Mucosa of rectum (tissue), 2 donors: Measurements from ENCODE around the gene FOXD2.
A peak's percentile ranks its signal among the peaks of the same experiment; 100 is the strongest.

Source experiments
- H3K27ac ChIP-seq, 2 donors: one replicate each; pipeline ENCODE4 v1.7.0; 2013; ENCODE audit warnings: inconsistent platforms in 2 of 2, low read depth in 2 of 2, low read length in 2 of 2
- H3K27me3 ChIP-seq, 2 donors: one replicate each; pipeline ENCODE4 v1.7.0; 2013; ENCODE audit warnings: low read length in 2 of 2; ENCODE audit not compliant: control insufficient read depth in 2 of 2, insufficient read depth in 2 of 2
- H3K36me3 ChIP-seq, 2 donors: one replicate each; pipeline ENCODE4 v1.7.0; 2013; ENCODE audit warnings: low read length in 2 of 2; ENCODE audit not compliant: control insufficient read depth in 2 of 2, insufficient read depth in 2 of 2
- H3K4me1 ChIP-seq, 2 donors: one replicate each; pipeline ENCODE4 v1.7.0; 2013; ENCODE audit warnings: low read length in 2 of 2, mild to moderate bottlenecking in 1 of 2; ENCODE audit not compliant: control insufficient read depth in 2 of 2, insufficient read depth in 2 of 2
- H3K4me3 ChIP-seq, 2 donors: one replicate each; pipeline ENCODE4 v1.7.0; 2013; ENCODE audit warnings: low read length in 2 of 2
- H3K9ac ChIP-seq, 2 donors: one replicate each; pipeline ENCODE4 v1.7.0; 2013; ENCODE audit warnings: low read length in 2 of 2, low read depth in 1 of 2, mild to moderate bottlenecking in 1 of 2
- H3K9me3 ChIP-seq, 2 donors: one replicate each; pipeline ENCODE4 v1.7.0; 2013; ENCODE audit warnings: low read length in 2 of 2; ENCODE audit not compliant: control insufficient read depth in 2 of 2
- donor health status: healthy.
- donor health status: Normal muscosa, but diverticular disease.

Gene FOXD2

DNA sequence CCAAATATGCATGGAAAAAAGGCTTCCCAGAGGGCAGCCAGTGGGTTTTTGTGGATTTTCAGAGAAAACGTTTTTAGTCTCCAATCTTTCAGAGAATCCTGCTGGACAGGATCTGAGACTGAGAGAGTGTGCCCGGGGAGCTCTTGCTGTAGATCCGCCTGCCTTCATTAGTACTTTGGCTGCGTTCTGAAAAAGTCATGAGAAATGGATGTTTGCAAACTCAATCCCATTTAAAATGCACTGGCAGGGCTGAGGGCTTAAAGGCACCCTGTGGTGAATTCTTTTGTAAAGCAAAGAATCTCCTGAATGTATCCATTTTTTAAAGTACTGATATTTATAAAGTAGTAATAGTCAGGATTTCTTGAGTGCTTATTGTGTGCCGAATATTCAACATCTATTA, 22.2 kb downstream of the FOXD2 start:
- Histone ChIP-seq H3K9me3 (no peaks in the 10 kb centered on the region), H3K9ac (no peak overlapping the region), H3K27ac (no peak overlapping the region), H3K4me3 (no peak overlapping the region), H3K36me3 (no peaks in the 10 kb centered on the region), H3K27me3 (peaks cover 1 to 11% of the 10 kb centered on the region in 2 donors), H3K4me1 (no peaks in the 10 kb centered on the region)

DNA sequence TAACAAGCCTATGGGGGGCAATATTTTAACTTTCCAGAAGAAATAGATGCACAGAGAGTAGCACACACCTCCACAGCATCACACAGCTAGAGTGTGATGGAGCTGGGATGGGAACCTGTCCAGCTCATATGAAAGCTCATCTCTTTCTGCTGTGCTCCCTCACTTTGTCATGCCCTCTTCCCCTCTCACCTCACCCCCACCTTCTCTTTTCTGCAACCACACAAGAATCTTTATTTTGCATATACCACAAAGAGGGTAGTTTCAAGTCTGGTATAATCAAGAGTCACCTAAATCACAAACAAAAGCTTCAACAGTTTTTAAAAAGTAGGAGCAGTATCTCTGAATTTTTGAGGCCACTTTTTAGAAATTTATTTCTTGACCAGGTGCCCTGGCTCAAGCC, 22.6 kb downstream of the FOXD2 start:
- Histone ChIP-seq H3K27ac (no peak overlapping the region), H3K36me3 (no peaks in the 10 kb centered on the region), H3K4me1 (no peaks in the 10 kb centered on the region), H3K27me3 (peaks cover 0 to 11% of the 10 kb centered on the region in 2 donors), H3K9ac (no peak overlapping the region), H3K4me3 (no peak overlapping the region), H3K9me3 (no peaks in the 10 kb centered on the region)

DNA sequence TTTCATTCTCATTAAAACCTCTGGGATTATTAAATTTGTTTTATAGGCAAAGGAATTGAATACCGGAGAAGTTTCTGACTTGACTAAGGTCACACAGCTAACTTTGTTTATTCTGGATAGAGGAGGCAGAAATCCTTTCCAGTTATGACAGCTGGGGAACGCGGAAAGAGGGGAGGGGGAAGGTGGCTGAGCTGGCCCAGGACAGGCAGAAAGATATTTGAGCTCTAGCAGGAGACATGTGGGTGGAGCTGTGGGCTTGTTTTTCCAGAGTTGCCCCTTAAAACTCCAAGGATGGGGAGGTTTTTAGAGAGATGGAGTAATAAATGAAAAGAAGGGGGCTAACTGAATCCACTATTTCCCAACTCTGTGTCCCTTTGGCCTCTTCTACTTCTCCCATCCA, 27.8 kb downstream of the FOXD2 start:
- Histone ChIP-seq H3K4me3 (no peak overlapping the region), H3K9ac (no peak overlapping the region), H3K4me1 (peaks cover 0 to 2% of the 10 kb centered on the region in 2 donors), H3K36me3 (no peaks in the 10 kb centered on the region), H3K27ac (no peak overlapping the region), H3K9me3 (no peaks in the 10 kb centered on the region), H3K27me3 (peaks cover 4 to 11% of the 10 kb centered on the region in 2 donors)

DNA sequence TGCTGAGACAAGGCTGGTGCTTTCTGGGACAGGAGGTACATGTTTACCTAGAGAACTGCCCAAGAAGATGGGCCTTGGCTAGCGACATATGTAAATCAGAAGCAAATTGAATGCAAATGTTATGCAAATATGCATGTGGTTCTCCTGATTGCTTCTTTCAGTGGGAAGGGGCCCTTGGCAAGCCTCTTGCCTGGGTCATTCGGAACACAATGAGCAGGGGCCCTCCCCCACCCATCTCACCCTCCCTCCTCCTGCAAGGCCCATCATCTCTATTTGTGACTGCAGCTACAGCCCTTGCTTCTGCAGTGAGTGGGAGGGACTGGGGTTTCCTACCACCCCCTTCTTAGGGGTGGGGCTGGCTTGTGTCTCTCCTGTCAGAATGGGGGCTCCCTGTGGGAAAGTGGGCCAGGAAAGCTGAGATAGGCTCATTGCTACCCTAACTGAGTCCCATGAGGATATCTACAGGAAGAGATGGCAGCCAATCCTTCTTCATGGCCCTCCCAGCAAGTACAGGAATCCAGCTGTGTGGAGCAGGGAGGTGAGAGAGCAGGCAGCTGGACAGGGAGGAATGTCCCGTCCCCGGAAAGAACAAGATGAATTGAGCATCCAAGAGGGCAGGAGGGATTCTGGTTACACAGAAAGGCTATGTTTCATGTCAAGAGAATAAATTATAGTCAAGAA, 31.0 kb downstream of the FOXD2 start:
- Histone ChIP-seq H3K27me3 (peaks cover 2 to 4% of the 10 kb centered on the region in 2 donors), H3K27ac (no peak overlapping the region), H3K9me3 (no peaks in the 10 kb centered on the region), H3K4me1 (peaks cover 0 to 2% of the 10 kb centered on the region in 2 donors), H3K9ac (no peak overlapping the region), H3K4me3 (no peak overlapping the region), H3K36me3 (no peaks in the 10 kb centered on the region)

DNA sequence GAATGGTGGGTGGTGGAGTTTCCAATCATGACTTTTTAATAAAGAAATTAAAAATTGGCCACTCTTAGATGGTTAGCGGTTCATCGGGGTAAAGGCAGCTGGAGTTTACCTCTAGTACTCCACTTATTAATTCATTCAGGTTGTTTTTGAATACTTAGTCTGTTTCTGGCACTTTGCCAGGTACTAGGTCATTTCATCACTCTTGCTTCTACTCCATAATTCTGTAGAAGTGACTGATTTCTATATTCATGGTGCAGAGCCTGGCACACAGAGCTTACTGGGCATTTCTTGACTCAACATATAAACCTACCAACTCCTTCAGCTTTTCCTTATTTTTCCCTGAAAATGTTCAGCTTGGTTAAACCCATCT, 31.5 kb downstream of the FOXD2 start:
- no peaks in the 10 kb centered on the region for H3K36me3 ChIP-seq

DNA sequence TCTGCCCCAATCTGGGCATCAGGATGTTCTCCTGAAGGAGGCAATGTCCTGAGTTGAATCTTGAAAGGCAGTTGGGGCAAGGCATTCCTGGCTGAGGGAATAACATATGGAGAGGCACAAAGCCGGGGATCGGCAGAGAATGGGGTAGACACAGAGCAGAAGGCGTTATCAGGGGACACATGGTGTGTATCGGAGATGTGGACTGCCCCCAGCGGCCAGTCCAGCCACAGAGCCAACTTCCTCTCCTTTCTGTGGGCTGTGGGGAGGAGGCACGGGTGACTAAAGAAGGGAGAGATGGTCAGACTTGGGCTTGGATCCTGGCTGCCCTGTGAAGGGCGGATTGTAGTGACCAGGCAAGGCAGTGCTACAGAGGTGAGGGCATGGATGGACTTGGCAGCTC, 32.1 kb downstream of the FOXD2 start:
- no peak overlapping the region for H3K9ac ChIP-seq
- no peaks in the 10 kb centered on the region for H3K9me3 ChIP-seq
- no peaks in the 10 kb centered on the region for H3K36me3 ChIP-seq
- H3K27me3 ChIP-seq = peaks cover 0 to 4% of the 10 kb centered on the region in 2 donors
- no peak overlapping the region for H3K27ac ChIP-seq
- H3K4me3 ChIP-seq = no peak overlapping the region
- peaks cover 0 to 2% of the 10 kb centered on the region in 2 donors for H3K4me1 ChIP-seq

More for the DNA sequence above, 31.5 kb downstream of the FOXD2 start:
- Histone ChIP-seq H3K27ac (no peak overlapping the region), H3K4me3 (no peak overlapping the region), H3K4me1 (peaks cover 0 to 2% of the 10 kb centered on the region in 2 donors), H3K9me3 (no peaks in the 10 kb centered on the region), H3K27me3 (peaks cover 0 to 4% of the 10 kb centered on the region in 2 donors), H3K9ac (no peak overlapping the region)

DNA sequence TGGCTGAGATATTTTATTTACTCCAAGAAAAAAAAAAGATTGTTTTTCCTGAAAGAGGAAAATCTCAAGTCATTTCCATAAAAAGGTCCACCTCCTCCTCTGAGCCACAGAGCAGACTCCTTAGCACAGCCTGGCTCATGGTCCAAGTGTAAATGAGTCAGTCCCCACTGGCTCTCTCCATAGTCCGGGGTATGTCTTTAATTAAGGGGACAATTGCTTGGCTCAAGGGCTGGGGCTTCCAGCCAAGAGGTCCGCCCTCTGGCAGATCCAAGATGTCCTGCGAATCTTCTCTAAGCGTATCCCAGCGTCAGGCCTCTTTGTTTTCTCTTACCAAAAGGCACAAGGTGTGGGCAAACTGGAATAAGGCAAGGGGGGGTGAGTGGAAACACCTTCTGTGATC, 33.3 kb downstream of the FOXD2 start:
- Histone ChIP-seq H3K9ac (no peak overlapping the region), H3K4me3 (no peak overlapping the region), H3K27ac (no peak overlapping the region), H3K4me1 (no peaks in the 10 kb centered on the region), H3K27me3 (peaks cover 0 to 4% of the 10 kb centered on the region in 2 donors), H3K36me3 (no peaks in the 10 kb centered on the region), H3K9me3 (no peaks in the 10 kb centered on the region)

DNA sequence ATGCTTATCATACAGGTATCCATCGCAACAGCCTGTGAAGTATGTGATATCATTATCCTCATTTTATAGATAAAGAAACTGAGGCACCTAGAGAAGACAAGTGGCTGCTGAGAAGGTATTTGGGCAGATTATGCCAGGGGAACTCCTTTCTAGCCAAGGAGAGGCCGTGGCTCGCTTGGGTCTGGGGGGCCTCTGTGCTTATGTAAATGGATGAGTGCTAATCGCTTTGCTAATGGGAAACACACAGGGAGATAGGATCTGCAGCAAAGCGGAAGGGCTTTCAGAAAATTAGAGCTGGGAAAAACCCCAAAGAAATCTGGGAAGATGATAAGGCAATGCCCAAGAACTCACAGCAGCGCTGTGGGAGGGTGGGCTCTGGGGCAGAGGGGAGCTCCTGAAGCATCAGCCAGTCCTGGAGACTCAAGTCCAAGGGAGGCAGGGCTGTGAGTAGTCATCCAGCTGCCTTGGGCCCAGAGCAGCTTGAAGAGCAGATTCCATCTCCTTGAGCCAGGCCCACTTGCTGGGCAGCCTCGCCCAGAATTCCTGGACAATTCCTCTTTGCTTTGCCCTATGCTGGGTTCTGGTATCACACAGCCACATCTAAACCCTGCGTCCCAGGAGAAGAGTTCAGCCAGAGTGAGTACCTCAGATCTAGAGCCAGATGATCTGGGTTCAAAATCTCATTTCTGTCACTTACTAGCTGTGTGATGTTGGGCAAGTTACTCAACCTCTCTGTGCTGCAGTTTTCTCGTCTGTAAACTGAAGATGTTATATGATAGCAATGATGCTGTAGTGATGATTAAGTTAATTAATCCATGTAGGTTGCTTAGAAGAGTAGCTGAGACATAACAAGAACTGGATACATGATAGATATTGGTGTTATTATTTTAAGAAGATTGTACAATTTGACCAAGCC, 36.7 kb downstream of the FOXD2 start:
- H3K9me3 ChIP-seq = no peaks in the 10 kb centered on the region
- no peak overlapping the region for H3K9ac ChIP-seq
- no peak overlapping the region for H3K27ac ChIP-seq
- H3K4me3 ChIP-seq = no peak overlapping the region
- peaks cover 0 to 4% of the 10 kb centered on the region in 2 donors for H3K27me3 ChIP-seq
- H3K36me3 ChIP-seq = no peaks in the 10 kb centered on the region
- H3K4me1 ChIP-seq = peaks cover 13 to 18% of the 10 kb centered on the region in 2 donors

DNA sequence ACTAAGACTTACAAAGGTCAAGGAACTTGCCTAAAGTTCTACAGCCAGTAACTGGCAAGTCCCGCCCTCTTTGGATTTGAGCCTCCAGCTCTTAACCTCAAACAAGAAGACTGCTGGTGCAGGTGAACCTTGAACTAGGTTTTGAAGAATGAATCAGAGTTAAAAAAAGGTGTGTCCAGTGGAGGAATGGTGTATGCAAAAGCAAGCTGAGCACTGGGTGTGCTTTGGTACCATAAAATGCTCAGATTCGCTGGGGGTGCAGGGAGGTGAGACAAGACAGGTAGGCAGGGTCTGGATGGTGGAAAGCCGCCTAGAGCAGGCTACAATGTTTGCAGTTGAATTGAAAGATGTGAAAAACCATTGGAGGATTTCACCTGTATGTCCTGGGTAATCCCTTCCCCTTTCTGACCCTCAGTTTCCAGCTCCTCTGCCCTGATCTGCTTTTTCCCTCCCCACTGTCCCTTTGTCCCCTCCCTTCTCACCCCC, 39.8 kb downstream of the FOXD2 start:
- peak overlapping the region; percentile 8 to 47 for H3K4me3 ChIP-seq
- no peaks in the 10 kb centered on the region for H3K36me3 ChIP-seq
- no peaks in the 10 kb centered on the region for H3K27me3 ChIP-seq
- H3K27ac ChIP-seq = peak overlapping the region; percentile 84 to 91
- peaks cover 13 to 22% of the 10 kb centered on the region in 2 donors for H3K4me1 ChIP-seq
- no peaks in the 10 kb centered on the region for H3K9me3 ChIP-seq
- H3K9ac ChIP-seq = peak overlapping the region; percentile 1 to 51

DNA sequence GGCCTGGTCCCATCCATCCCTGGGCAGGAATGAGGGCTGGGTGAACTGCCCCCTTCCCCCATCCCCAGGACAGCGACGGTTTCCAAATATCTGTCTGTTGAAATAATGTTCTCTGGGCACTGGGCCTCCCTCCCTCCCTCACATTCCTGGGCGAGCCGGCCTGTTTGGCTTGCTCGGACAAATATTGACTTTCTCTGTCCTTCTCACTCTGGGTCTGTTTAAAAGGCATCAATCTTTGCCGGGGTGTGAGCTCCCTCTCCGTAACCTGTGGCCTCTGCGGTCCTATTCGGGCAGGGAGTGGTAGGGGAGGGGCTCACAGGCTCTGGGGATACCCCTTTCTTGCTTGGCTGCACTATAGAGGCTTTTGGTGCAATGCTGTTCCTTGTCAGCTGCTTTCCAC, 40.2 kb downstream of the FOXD2 start:
- Histone ChIP-seq H3K9ac (peak overlapping the region; percentile 1 to 51), H3K27me3 (no peaks in the 10 kb centered on the region), H3K9me3 (no peaks in the 10 kb centered on the region), H3K4me3 (peak overlapping the region; percentile 8 to 47), H3K27ac (peak overlapping the region; percentile 84 to 91), H3K4me1 (peaks cover 13 to 22% of the 10 kb centered on the region in 2 donors), H3K36me3 (no peaks in the 10 kb centered on the region)
